Endothelial cell of umbilical vein (primary cell): ENCODE results near the gene ACADSB. TPM values are rescaled to one million over a fixed set of nuclear protein-coding genes. Genes with fewer than 3 reads are reported as not detected.

Experiments
- BruUV-seq: library from RNA; stranded (reverse); fragments of 400-500 nt; replicated peaks from 2 replicates; lab custom pipeline; 2021; lab: Mats Ljungman, UMichigan
- CTCF ChIA-PET: fragments of 300-600, 350-600 bp; sonication (Branson Sonifier 250); formaldehyde crosslinking; loops from one replicate; lab custom pipeline; 2021; ENCODE audit warnings: antibody characterized with exemption, inconsistent platforms; lab: Charles Lee
- POLR2A ChIA-PET: fragments of 300-600, 350-600 bp; sonication (Branson Sonifier 250); formaldehyde crosslinking; loops from one replicate; lab custom pipeline; 2021; ENCODE audit warnings: antibody characterized with exemption, inconsistent platforms; lab: Charles Lee
- DNase-seq: peaks from one replicate; pipeline ENCODE4 v3.0.0-alpha.2; 2011; ENCODE audit warnings: low read depth, low spot score
- FAIRE-seq: peaks from 2 replicates; lab custom pipeline; 2011; peaks lifted over from hg19 to GRCh38; lab: Jason Lieb, UNC
- H2AFZ ChIP-seq: 2 replicates; pipeline ENCODE4 v1.6.0; 2012; ENCODE audit warnings: low read depth, low read length, control low read depth, inconsistent platforms
- H3K27ac ChIP-seq: 2 replicates; pipeline ENCODE4 v1.5.1; 2011; ENCODE audit warnings: low read depth, mild to moderate bottlenecking, control low read depth, low read length, moderate library complexity; ENCODE audit not compliant: insufficient read depth
- H3K27me3 ChIP-seq, 2 experiments: 2 replicates each; pipeline versions ENCODE4 v1.6.0 to v1.6.1; 2011; ENCODE audit warnings: low read length in 2 of 2, mixed read lengths in 1 of 2; ENCODE audit not compliant: control insufficient read depth in 2 of 2, insufficient read depth in 2 of 2
- H3K36me3 ChIP-seq, 2 experiments: 2 replicates in 1 of 2; 3 replicates in 1 of 2; pipeline ENCODE4 v1.5.1; 2011; ENCODE audit warnings: low read length in 2 of 2, mild to moderate bottlenecking in 1 of 2, moderate library complexity in 1 of 2; ENCODE audit not compliant: control insufficient read depth in 2 of 2, insufficient read depth in 2 of 2; ENCODE audit errors: extremely low read depth in 1 of 2
- H3K4me1 ChIP-seq: 3 replicates; pipeline ENCODE4 v1.5.1; 2011; ENCODE audit warnings: mild to moderate bottlenecking, low read length; ENCODE audit not compliant: control insufficient read depth, insufficient read depth; ENCODE audit errors: extremely low read depth
- H3K4me2 ChIP-seq: 2 replicates; pipeline ENCODE4 v1.6.1; 2011; ENCODE audit warnings: low read length, control low read depth, mixed read lengths; ENCODE audit not compliant: insufficient read depth
- H3K4me3 ChIP-seq, 3 experiments: fragments of 200-600 bp in 1 of 3; sonication (generic), shearing (Covaris generic) in 1 of 3; replicated peaks in 1 of 3; 2 replicates each; pipeline ENCODE4 v1.5.1; 2011 to 2016; ENCODE audit warnings: control low read depth in 3 of 3, low read length in 3 of 3, mild to moderate bottlenecking in 2 of 3, inconsistent platforms in 1 of 3, low read depth in 1 of 3, moderate library complexity in 1 of 3; ENCODE audit not compliant: insufficient read depth in 1 of 3
- H3K79me2 ChIP-seq: 2 replicates; pipeline ENCODE4 v1.6.0; 2012; ENCODE audit warnings: low read length, inconsistent platforms; ENCODE audit not compliant: control insufficient read depth, insufficient read depth
- H3K9ac ChIP-seq: replicated peaks from 2 replicates; pipeline ENCODE3; 2011; ENCODE audit warnings: low read length, control low read depth; ENCODE audit not compliant: insufficient read depth; ENCODE audit errors: extremely low read depth
- H3K9me1 ChIP-seq: replicated peaks from 3 replicates; pipeline ENCODE4 v1.6.0; 2011; ENCODE audit warnings: mild to moderate bottlenecking, low read length; ENCODE audit not compliant: control insufficient read depth, insufficient read depth; ENCODE audit errors: extremely low read depth
- H3K9me3 ChIP-seq: replicated peaks from 2 replicates; pipeline ENCODE4 v1.5.1; 2012; ENCODE audit warnings: low read length, inconsistent platforms; ENCODE audit not compliant: control insufficient read depth, insufficient read depth
- H4K20me1 ChIP-seq: replicated peaks from 2 replicates; pipeline ENCODE3; 2011; ENCODE audit warnings: mild to moderate bottlenecking, low read length; ENCODE audit not compliant: control insufficient read depth, insufficient read depth; ENCODE audit errors: extremely low read depth
- EZH2 ChIP-seq: IDR thresholded peaks from 2 replicates; pipeline ENCODE4 v1.6.1; 2012; ENCODE audit warnings: borderline replicate concordance, low read depth, mild to moderate bottlenecking, moderate library complexity, low read length, inconsistent platforms; ENCODE audit not compliant: severe bottlenecking
- FOS ChIP-seq: IDR thresholded peaks from 2 replicates; pipeline ENCODE4 v1.6.1; 2011; ENCODE audit warnings: mild to moderate bottlenecking, low read length, moderate library complexity, borderline replicate concordance; ENCODE audit not compliant: insufficient read depth
- GATA2 ChIP-seq: IDR thresholded peaks from 2 replicates; pipeline ENCODE4 v1.7.0; 2011; ENCODE audit warnings: low read depth, mild to moderate bottlenecking, moderate library complexity, mixed read lengths, low read length; ENCODE audit not compliant: insufficient read length, insufficient read depth
- JUN ChIP-seq: IDR thresholded peaks from 2 replicates; pipeline ENCODE4 v1.6.1; 2011; ENCODE audit warnings: borderline replicate concordance, low read depth; ENCODE audit not compliant: insufficient read length, insufficient read depth
- MAX ChIP-seq: IDR thresholded peaks from 2 replicates; pipeline ENCODE4 v1.6.1; 2011; ENCODE audit not compliant: insufficient read depth, insufficient read length
- MYC ChIP-seq: IDR thresholded peaks from one replicate; pipeline ENCODE4 v1.6.1; 2011; ENCODE audit warnings: mild to moderate bottlenecking, low read depth, low read length
- POLR2A ChIP-seq: IDR thresholded peaks from 2 replicates; pipeline ENCODE4 v1.6.1; 2012; ENCODE audit warnings: low read depth, mild to moderate bottlenecking, control low read depth, low read length
- POLR2AphosphoS5 ChIP-seq: IDR thresholded peaks from 2 replicates; pipeline ENCODE4 v1.6.1; 2012; ENCODE audit warnings: low read depth, mild to moderate bottlenecking, control low read depth, low read length, moderate library complexity; ENCODE audit not compliant: insufficient read depth
- dilution Hi-C: fragments of 300-500 bp; cut with MboI; formaldehyde crosslinking; loops from one replicate; pipeline ENCODE4 v1.15.0; 2019; ENCODE audit warnings: low sequenced_read_pairs; ENCODE audit not compliant: extremely low pct_ligation_motif_present
- intact Hi-C: fragments of 100-400 bp; cut with micrococcal nuclease; formaldehyde crosslinking; loops from one replicate; pipeline ENCODE4 v1.10.0; 2022
- polyA plus RNA-seq, 4 experiments: library from polyadenylated mRNA; depleted of rRNA in 3 of 4; stranded (reverse) in 3 of 4; unstranded in 1 of 4; fragments of >200 nt; gene quantifications; 2 replicates each; pipeline versions ENCODE4 v1.2.1 to v1.2.3, GENCODE V29; 2011 to 2012; ENCODE audit warnings: missing spikeins in 1 of 4
- total RNA-seq: library from RNA; stranded (reverse); gene quantifications from 2 replicates; pipeline ENCODE4 v1.2.3, GENCODE V29; 2021

Gene ACADSB
- total and polyA plus RNA-seq, 2 donors (not counting 3 experiments of a cell fraction or from before 2014, with no cell fraction given) = 3.1 to 15.2 TPM

GRCh38 chr10:122998360-122998917 lies 10.4 kb upstream of the ACADSB start:
- Histone ChIP-seq H3K36me3 (peaks cover 4 to 5% of the 10 kb centered on the region in 2 experiments), H2AFZ (no peak overlapping the region), H3K4me2 (no peak overlapping the region), H3K9me1 (no peaks in the 10 kb centered on the region), H4K20me1 (no peaks in the 10 kb centered on the region), H3K9ac (no peak overlapping the region), H3K27me3 (no peaks in the 10 kb centered on the region), H3K79me2 (peaks cover 39% of the 10 kb centered on the region), H3K4me3 (no peak overlapping the region), H3K27ac (no peak overlapping the region), H3K9me3 (no peaks in the 10 kb centered on the region), H3K4me1 (no peaks in the 10 kb centered on the region)
- no peak for DNase-seq
- POLR2A ChIA-PET = no interaction called here
- intact Hi-C loops = no loop called here
- no peak for TF ChIP-seq MYC
- TF ChIP-seq EZH2 = no peak
- no peak for TF ChIP-seq MAX
- dilution Hi-C loops = no loop called here
- no TSS peak for BruUV-seq
- no peak for FAIRE-seq
- CTCF ChIA-PET = interaction anchor here (2.1 kb wide), 1 partner anchor 17 kb away, joined by 11 read pairs; the partner anchor contains the start of gene PSTK

GRCh38 chr10:122998934-122999333 lies 9.9 kb upstream of the ACADSB start:
- peaks cover 3 to 4% of the 10 kb centered on the region in 2 experiments for H3K36me3 ChIP-seq
- H3K27ac ChIP-seq = no peak overlapping the region
- H3K9me1 ChIP-seq = no peaks in the 10 kb centered on the region
- H3K27me3 ChIP-seq = no peaks in the 10 kb centered on the region
- peaks cover 44% of the 10 kb centered on the region for H3K79me2 ChIP-seq
- no peak overlapping the region for H3K4me3 ChIP-seq
- FAIRE-seq = no peak
- CTCF ChIA-PET = interaction anchor here (1.7 to 2.1 kb wide), 2 partner anchors 14 to 18 kb away, joined by 6 to 11 read pairs; partner anchors contain the start of gene PSTK
- dilution Hi-C loops = no loop called here
- H3K9ac ChIP-seq = no peak overlapping the region
- BruUV-seq = no TSS peak
- POLR2A ChIA-PET = no interaction called here
- H3K4me2 ChIP-seq = no peak overlapping the region
- intact Hi-C loops = no loop called here
- TF ChIP-seq GATA2 (no peak), MYC (no peak), FOS (no peak), POLR2A (no peak), POLR2AphosphoS5 (no peak), JUN (no peak)
- H3K4me1 ChIP-seq = peaks cover 4% of the 10 kb centered on the region
- H2AFZ ChIP-seq = no peak overlapping the region
- no peaks in the 10 kb centered on the region for H4K20me1 ChIP-seq
- no peak for DNase-seq
- H3K9me3 ChIP-seq = no peaks in the 10 kb centered on the region
